HuH-7.5 (cell line): ENCODE measurements around the gene IFITM10.

ENCODE experiments used
- DNase-seq: peaks from one replicate; pipeline ENCODE4 v3.0.0; 2011; ENCODE audit warnings: low spot score

Gene IFITM10

DNA sequence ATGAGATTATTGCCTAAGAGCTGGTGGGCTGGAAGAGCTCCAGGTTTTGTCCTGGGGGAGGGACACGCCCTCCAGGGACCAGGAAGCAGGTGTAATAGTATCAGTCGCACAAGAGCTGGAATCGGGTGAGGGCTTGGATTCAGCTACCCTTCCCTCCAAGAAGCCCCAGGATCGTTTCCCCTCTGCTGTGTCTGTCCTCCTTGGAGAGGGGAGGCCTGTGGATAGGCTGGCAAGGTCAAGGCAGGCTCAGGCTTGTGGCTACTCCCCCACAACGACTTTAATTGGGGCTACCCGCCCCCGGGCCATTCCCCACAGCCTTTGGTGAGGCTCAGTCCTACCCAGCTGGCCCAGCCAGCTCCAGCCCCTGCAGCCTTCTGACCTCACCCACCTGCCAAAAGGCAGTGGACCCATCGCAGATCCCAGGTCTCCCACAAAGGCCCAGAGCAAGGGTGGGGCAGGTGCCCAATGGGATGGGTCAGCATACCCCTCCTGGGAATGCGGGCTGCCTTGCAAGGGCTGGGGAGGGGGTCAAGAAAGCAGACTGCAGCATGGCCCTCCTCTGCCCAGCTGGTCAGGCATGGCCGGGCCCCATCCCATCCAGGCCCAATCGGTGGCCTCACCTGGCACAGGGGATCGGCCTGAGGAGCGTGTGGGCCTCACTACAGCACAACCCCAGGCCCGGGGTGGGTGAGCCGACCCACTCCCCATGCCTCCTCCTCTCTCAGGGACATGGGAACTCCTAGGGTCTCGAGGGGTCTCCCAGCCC, 12.3 kb upstream of the IFITM10 start:
- DNase-seq = peak; percentile 86

GRCh38 chr11:1761857-1762536, 11.6 kb upstream of the IFITM10 start:
- no peak for DNase-seq

DNA sequence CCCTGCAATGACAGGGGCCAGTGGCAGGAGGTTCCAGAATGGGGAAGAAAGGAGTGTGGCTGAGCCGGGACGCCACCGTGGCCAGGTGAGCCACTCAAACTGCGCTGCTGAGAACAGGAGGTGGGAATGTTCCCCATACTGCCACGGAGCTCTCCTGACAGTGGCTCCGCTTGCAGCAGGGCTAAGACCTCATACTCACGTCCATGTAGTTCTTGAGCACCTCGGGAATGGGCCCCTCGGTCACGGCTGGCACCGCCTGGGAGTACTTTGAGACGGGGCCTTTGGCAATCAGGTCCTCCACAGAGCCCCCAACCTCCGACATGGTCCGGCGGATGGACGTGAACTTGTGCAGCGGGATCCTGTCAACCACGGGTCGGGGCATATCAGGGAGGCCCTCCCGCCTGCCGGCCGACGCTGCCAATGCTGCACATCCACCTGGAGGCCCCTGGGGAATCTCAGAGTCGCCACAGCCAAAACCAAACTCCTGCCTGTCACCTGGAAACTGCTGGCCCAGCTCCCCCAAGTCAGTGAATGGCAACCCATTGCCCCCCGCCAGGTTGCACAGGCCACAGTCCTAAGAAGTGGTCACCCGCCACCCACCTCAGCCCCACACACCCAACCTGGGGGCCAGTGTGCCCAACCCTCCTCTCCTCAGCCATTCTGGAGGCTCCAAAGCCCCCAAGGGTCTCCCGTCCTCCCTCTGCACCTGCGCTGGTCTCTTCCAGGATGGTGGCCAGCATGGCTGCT, 10.9 kb upstream of the IFITM10 start:
- DNase-seq = no peak

DNA sequence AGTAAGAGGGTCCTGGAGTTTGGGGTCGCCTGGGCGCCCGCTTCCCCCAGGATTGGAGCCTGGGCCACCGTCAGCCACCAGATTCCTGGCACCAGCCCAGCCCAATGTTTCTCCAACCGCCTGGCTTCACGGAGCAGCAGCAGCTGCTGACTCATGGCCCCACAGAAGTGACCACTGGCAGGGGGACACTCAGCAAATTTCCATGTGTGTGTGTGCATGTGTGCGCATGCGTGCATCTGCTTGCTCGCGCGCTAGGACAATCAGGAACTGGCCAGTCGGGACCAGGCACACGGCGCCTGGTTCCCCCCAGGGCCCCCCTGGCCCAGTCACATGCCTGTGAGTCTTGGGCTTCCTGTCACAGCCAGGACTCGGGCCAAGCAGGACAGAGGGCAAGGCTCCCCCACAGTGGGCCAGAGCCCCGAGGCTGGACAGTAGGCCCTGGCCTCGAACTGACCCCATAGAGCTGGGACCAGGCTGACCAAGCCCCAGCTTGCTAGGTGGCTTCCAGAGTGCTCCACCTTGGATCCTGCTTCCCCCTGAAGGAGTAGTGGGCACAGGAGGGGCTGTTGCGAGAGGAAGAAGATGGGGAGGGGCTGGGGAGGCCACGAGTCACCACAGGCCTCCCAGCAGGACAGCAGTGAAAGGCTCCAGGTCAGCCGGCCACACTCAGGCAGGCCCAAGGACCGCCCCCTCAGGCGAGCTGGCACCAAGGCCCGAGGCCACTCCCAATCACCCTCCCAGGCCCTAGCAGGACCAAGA, 10.1 kb upstream of the IFITM10 start:
- no peak for DNase-seq

- DNase-seq = no peak
Measured at GRCh38 chr11:1759851-1760220, 9.4 kb upstream of the IFITM10 start.

DNA sequence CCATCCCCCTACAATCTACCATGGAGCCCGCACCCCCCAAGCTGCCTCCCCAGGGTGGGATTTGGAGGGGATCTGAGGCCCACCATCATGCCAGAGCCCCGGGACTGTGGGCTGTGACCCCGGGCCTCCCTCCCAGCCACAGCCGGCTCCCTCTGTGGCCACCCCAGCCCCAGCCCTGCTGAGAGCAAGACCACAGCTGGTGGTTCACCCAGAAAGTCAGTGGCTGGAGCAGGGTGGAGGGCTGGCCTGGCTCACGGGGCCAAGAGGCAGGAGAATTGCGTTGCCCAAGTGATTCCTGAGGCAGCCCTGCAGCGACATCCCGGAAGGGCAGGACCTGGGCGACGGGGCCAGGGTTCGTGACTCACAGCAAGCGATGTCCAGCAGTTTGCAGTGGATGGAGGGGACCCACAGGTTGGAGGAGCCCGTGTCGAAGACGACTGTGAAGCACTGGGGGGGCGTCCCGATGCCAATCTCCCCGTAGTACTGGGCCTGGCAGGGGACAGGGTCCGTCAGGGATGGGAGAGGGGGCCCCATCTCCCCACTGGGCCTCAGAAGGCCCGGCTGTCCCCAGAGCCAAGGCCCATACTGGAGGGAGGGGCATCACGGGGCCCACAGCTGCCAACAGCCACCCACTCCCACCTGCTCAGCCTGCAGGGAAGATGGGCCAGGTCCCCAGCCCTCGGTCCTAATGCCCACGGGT, 8.9 kb upstream of the IFITM10 start:
- DNase-seq = no peak

DNA sequence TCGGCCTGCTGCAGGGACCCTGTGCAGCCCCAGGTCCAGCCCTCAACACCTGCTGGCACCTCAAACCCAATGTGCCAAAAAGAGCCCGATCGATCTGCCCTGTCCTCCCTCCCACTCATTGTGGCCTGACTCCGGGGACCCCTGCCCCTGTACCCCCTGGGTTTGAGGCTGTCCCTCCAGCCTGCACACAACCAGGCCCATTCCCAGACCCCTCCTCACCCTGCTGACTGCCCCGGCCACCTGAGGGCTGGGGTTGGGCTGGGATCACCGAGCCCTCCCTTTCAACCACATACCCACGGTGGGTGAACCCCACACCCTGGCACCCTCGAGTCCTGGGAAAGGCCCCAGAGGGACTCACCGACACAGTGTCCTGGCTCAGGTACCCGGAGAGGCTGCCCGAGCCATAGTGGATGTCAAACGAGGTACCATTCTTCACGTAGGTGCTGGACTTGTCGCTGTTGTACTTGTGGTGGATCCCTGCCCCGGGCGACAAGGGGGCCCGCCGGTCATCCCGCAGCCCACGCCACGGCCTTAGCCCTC, 8.3 kb upstream of the IFITM10 start:
- DNase-seq = no peak

DNA sequence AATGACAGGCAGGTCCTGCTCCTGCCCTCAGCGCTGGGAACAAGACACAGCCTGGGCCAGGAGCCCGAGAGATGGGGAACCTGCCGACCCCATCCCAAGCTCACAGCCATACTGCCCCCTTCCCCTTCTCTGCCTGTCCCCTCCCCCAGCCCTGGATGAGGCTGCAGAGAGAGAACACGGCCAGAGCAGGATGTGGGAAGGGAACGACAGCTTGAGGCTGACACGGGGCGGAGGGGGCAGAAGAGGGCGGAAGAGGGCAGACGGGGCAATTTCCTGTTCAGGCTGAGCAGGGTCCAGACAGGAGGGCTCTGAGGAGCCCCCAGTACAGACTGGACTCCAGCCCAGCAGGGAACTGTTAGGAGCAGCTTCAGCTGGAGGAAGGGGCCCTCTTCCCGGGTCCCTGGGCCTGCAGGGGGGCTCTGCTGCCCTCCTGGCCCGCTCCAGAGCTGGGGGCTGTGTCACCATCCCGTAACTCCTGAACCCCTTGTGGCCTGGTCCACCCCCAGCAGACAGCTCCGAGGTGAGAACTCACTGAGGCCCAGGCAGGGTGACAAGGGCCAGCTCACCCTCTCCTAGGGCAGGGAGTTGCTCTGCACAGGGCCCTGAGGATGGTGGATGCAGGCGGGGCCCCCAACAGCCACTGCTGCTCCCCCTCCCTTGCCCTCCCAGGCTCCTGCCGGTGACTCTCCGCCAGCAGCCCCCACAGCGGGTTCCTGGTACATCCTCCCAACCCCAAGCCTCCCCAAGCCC, 7.6 kb upstream of the IFITM10 start:
- no peak for DNase-seq

DNA sequence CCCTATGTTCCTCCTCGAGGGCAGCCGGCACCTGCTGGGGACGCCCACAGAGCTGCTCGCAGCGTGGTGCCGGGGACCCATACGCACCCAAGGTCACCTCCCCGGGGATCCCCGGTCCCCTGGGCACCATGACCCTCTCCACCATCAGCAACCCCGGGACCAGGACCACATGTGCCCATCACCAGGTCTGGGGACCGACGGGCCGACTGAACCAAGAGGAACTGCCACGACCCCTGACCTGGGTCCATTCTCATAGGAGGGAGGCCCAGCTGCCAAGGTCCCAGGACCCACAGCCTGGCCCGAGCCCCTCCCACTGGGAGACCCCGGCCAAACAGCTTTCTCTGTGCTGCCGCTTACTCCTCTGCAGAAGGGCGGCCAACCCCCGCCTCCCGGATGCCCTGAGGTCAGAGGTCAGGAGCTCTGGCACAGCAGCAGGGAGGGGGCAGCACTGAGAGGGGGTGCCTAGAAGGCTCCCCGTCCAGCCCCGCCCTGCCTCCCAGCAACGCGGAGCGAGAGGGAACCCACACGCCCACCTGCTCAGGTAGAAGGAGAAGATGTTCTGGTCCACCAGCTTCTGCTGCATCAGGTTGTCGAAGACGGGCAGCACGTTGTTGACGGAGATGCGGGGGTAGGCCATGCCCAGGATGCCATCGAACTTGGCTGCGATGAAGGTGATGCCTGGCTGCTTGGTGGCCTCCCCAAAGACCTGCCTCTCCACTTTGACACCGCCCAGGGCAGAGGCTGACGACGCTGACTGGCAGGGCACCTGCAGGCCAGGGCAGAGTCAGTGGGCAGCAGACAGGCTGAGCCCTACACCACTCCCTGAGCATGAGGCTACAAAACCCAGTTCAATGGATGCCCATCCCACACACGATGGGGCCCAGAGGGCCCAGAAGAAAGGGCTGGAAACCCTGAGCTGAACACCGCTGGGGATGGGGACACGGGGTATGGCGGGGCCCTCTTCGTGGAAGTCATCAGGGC, 6.7 kb upstream of the IFITM10 start:
- DNase-seq = no peak

DNA sequence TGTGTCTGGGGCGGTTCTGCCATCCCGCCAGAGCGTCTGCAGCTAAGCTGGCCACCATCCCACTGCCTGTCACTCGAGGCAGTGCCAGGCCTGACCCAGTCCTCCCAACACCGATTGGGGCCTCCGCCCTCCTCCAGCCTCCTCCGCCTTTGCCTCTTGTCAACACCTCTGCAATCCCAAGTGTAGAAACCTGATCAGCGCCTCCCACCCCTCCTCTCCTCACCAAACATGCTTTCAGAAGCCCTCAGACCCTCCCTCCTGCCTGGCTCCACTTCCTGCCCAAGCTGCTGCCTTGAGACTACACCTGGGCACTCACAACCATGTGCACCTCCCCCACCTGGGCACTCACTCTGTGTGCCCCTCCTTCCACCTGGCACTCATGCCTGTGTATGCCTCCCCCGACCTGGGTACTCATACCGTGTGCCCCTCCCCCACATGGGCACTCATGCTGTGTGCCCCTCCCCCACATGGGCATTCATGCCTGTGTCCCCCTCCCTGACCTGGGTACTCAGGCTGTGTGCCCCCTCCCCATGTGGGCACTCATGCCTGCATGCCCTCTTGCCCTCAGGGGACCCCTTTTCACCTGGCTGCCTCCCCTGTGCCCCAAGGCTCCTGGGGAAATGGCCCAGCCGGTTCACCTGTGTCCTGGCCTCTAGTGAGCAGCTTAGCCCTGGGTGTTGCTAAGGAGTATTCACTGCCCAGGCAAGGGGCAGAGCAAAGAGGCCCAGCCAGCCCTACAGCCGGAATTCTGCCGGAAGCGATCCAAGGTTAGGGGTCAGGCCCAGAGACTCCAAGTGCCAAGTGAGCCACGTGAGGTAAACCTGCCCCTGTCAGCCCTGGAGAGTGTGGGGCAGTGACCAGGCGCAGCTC, 5.5 kb upstream of the IFITM10 start:
- DNase-seq = no peak

DNA sequence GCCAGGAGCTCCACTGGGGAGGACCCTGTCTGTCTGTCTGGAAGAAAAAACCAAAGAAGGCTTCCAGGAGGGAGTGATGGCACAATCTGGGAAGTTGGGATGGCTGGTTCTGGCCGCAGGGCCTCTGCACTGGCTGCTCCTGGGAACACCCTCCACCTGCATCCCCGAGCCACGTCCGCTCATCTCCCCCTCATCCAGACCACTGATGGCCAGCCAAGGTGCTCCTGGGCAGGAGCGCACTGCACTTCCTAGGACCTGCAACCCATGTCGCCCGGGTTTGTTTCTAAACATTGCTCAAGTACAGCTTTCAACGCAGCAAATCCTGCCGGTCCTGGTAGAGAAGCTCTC, 4.9 kb upstream of the IFITM10 start:
- no peak for DNase-seq

- no peak for DNase-seq
Measured at GRCh38 chr11:1754376-1755150, 4.2 kb upstream of the IFITM10 start.

DNA sequence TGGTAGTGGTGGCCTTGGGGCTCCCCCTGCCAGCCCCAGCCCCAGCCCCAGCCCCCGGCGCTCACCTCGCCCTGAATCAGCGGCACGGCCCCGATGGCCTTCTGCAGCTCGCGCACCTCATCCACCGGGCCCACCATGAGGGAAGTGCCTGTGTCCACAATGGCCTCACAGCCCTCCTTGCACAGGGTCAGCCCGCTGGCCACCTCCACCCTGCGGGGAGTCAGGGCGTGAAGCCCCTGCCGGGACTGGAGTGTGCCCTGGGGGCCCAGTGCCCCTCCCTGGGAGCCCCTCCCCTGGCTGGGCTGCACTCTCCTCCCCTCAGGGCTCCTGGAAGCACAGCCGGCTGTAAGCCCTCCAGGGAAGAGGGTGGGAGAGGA, 3.5 kb upstream of the IFITM10 start:
- DNase-seq = no peak

GRCh38 chr11:1753229-1753928, 3.0 kb upstream of the IFITM10 start:
- DNase-seq = no peak

DNA sequence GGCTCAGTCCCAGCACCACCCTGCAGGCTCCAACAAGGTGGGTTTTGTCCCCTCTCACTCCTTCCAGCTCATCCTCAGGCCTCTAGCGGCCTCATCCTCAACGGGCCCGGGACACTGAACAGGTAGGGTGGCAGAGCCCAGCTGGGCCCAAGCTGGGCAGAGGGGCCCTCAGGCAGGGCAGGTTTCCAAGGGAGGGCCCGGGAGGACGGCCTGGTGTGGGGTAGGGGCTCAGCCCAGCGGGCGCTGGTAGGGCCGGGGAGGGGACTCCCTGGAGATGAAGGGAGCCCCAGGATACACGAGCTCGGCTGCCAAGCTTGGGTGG, 2.5 kb upstream of the IFITM10 start:
- DNase-seq = no peak

DNA sequence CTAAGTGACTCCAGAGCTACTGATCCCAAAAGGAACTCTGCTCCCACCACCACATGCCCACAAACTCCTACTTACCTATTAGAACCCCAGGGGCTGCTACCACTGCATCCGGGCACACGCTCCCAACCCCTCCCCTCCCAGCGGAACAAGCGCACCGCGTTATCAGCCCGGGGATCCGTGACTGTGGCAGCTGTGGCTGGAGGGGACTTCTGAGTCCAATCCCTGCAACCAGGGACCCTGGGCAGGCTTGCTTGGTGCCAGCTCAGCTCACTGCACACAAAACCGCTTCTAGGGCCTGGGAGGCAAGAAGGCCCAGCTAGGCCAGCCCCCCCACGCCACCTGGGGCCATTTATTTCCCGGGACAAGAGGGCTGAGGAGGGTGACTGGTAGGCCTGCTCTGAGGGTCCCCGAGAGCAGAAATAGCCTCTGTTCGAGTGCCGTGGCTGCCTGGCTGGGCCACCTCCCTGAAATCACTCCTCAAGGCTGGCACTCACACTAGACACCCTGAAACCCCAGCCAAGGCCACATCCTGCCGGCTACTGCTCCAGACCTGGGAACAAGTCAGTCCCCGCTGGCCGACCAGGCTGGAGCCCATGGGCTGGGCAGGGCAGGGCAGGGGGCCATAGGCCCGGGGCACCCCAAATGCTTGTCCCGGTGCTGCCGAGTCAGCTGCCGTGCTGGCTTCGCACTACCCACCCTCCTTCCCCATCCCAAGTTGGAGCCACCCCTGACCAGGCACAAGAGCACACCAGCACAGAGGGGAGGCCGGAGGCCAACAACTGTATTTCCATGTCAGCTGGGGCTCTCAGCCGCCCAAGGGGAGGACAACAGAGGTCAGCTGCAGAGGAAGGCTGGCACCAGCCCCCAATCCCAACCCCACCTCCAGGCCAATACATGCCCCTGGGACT, 1.9 kb upstream of the IFITM10 start:
- no peak for DNase-seq
